ENCODE results near the gene BTC.
"Not testable (repeated sequence)": the region's sequence is repeated elsewhere in the genome, so short reads cannot be mapped to it uniquely, and the experiment has no call there.

BTC gene

GRCh38 chr4:74758551-74759145 lies 35.7 kb downstream of the BTC start:
- no peak for DNase-seq (ENCODE audit: low read depth in 2 of 2)

GRCh38 chr4:74757136-74757535 lies 37.2 kb downstream of the BTC start:
- DNase-seq (ENCODE audit: low read depth in 2 of 2) = no peak

GRCh38 chr4:74755486-74755885 lies 38.8 kb downstream of the BTC start:
- no peak for DNase-seq (ENCODE audit: low read depth in 2 of 2)

- no peak for DNase-seq (ENCODE audit: low read depth in 2 of 2)
These were observed 40.1 kb downstream of the BTC start for GRCh38 chr4:74754218-74754617.

- no peak for DNase-seq (ENCODE audit: low read depth in 2 of 2)
These were observed 41.5 kb downstream of the BTC start for GRCh38 chr4:74752798-74753197.

- no peak for DNase-seq (ENCODE audit: low read depth in 2 of 2)
These were observed 42.5 kb downstream of the BTC start for GRCh38 chr4:74751856-74752255.

GRCh38 chr4:74751247-74751646 lies 43.1 kb downstream of the BTC start:
- no peak for DNase-seq (ENCODE audit: low read depth in 2 of 2)

GRCh38 chr4:74742185-74742584 lies 52.1 kb downstream of the BTC start:
- DNase-seq (ENCODE audit: low read depth in 2 of 2) = no peak

- no peak for DNase-seq (ENCODE audit: low read depth in 2 of 2)
These were observed 55.7 kb downstream of the BTC start for GRCh38 chr4:74738464-74739143.

- no peak for DNase-seq (ENCODE audit: low read depth in 2 of 2)
These were observed 59.3 kb downstream of the BTC start for GRCh38 chr4:74734995-74735394.

GRCh38 chr4:74733756-74734155 lies 60.6 kb downstream of the BTC start:
- DNase-seq (ENCODE audit: low read depth in 2 of 2) = no peak

- DNase-seq (ENCODE audit: low read depth in 2 of 2) = no peak
These were observed 69.3 kb downstream of the BTC start for GRCh38 chr4:74724979-74725378.

- no peak for DNase-seq (ENCODE audit: low read depth in 2 of 2)
These were observed 77.9 kb downstream of the BTC start for GRCh38 chr4:74716436-74716765.

GRCh38 chr4:74715706-74716435 lies 78.5 kb downstream of the BTC start:
- DNase-seq (ENCODE audit: low read depth in 2 of 2) = no peak

- no peak for DNase-seq (ENCODE audit: low read depth in 2 of 2)
These were observed 79.7 kb downstream of the BTC start for GRCh38 chr4:74714611-74715130.

GRCh38 chr4:74708135-74708534 lies 86.2 kb downstream of the BTC start:
- not testable (repeated sequence) for DNase-seq (ENCODE audit: low read depth in 2 of 2)

Measured in activated CD4-positive, alpha-beta T cell treated with anti-CD3 and anti-CD28 coated beads for 24 hours (primary cell).